ENCODE data around the gene NTRK3. TPM values are rescaled to one million over a fixed set of nuclear protein-coding genes. Genes with fewer than 3 reads are reported as not detected.
A peak's percentile ranks its signal among the peaks of the same experiment; 100 is the strongest.

The NTRK3 gene
- polyA plus RNA-seq, 1 experiment = 0.21 TPM

DNA sequence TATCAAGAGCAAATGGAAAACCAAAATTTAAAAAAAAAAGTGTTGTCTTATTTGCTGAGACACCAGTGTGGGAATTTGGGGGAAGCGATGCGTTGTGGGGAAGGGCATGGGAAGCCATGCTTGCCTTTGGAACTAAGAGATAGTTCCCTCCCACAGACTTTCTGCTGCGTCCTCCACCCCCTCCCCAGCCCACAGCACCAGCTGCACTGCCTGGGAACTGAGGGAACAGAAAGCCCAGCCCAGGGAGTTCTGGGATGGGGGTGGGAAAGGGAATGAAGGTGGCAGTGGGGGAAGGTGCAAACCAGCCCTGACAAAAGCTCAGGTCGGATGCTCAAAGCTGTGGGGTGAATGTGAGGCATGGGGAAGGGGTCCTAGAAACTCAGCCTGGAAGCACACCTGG, 8.1 kb upstream of the NTRK3 start:
- Histone ChIP-seq H3K27ac (ENCODE audit: low read depth, low read length) (no peak overlapping the region), H3K4me3 (ENCODE audit: low read depth, low read length) (no peak overlapping the region), H3K27me3 (ENCODE audit: control insufficient read depth, insufficient read depth, low read length) (peaks cover 3% of the 10 kb centered on the region), H3K9me3 (ENCODE audit: control insufficient read depth, insufficient read depth, low read length) (no peaks in the 10 kb centered on the region)
- ChIA-PET POLR2A (interaction anchor here (0.6 kb wide), 1 partner anchor 249 kb away, joined by 7 read pairs; no protein-coding TSS in a partner anchor), CTCF (no interaction called here)
- no peak for DNase-seq (ENCODE audit: low read depth, low spot score)
- TF ChIP-seq, protein P1, sequence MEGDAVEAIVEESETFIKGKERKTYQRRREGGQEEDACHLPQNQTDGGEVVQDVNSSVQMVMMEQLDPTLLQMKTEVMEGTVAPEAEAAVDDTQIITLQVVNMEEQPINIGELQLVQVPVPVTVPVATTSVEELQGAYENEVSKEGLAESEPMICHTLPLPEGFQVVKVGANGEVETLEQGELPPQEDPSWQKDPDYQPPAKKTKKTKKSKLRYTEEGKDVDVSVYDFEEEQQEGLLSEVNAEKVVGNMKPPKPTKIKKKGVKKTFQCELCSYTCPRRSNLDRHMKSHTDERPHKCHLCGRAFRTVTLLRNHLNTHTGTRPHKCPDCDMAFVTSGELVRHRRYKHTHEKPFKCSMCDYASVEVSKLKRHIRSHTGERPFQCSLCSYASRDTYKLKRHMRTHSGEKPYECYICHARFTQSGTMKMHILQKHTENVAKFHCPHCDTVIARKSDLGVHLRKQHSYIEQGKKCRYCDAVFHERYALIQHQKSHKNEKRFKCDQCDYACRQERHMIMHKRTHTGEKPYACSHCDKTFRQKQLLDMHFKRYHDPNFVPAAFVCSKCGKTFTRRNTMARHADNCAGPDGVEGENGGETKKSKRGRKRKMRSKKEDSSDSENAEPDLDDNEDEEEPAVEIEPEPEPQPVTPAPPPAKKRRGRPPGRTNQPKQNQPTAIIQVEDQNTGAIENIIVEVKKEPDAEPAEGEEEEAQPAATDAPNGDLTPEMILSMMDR (IDR thresholded peaks at IDR 0.05; ENCODE audit: low read depth, low read length) = no peak

DNA sequence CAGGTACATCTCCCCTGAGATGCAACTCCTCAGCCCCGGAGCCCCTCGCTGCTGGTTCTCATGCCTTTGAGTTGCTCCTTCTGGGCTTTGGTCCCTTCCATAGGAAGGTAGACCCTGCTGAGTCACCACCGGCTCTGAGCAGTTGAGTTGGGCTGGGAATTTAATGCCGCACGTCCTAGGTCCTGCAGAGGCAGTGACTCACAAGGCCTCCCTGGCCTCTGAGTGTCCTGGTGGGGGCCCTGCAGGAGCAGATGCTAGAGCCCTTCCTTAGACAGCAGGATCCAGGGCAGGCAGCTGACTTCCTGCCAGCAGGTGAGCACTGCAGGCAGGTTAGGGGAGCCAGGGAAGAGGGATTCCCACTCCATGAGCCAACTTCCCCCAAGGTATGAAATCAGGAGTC, 5.5 kb upstream of the NTRK3 start:
- Histone ChIP-seq H3K27me3 (ENCODE audit: control insufficient read depth, insufficient read depth, low read length) (peaks cover 25% of the 10 kb centered on the region), H3K4me3 (ENCODE audit: low read depth, low read length) (no peak overlapping the region), H3K27ac (ENCODE audit: low read depth, low read length) (no peak overlapping the region), H3K9me3 (ENCODE audit: control insufficient read depth, insufficient read depth, low read length) (peaks cover 5% of the 10 kb centered on the region; the same call in 1 of the 2 replicates)
- ChIA-PET CTCF (no interaction called here), POLR2A (no interaction called here)
- no peak for DNase-seq (ENCODE audit: low read depth, low spot score)
- TF ChIP-seq, protein P1 (IDR thresholded peaks at IDR 0.05; ENCODE audit: low read depth, low read length) = no peak

DNA sequence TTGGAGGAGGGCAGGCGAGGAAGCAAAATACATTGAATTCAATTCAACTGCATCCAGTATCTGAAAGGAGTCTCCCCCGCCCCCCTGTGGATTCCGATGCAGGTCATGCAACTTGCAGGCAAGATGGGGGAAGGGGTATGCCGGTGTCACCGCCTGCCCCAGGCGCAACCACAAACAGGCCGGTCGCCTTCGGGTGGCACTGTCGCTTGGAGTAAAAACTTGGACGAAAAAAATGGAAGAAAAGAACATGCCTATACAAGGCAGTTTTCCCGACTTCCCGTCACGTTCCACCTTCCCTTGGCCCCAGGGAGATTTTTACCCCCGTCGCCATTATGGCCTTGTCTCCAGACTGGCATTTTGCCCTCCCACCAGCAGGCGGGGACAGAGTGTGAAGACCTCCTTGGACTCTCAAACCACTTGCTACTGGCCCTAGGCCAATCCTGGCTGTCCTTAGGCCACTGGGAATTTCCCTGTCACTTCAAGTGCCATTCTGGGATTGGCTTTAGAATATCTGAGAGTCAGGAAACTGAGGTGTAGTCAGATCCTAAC, 1.6 kb upstream of the NTRK3 start:
- no peak overlapping the region for H3K27ac ChIP-seq (ENCODE audit: low read depth, low read length)
- ChIA-PET POLR2A (no interaction called here), CTCF (interaction anchor here (0.7 to 1.3 kb wide), 2 partner anchors 11 to 16 kb away, joined by 3 to 4 read pairs; no protein-coding TSS in a partner anchor)
- no peak overlapping the region for H3K4me3 ChIP-seq (ENCODE audit: low read depth, low read length)
- no peak for DNase-seq (ENCODE audit: low read depth, low spot score)
- TF ChIP-seq, protein P1 (IDR thresholded peaks at IDR 0.05; ENCODE audit: low read depth, low read length) = peak; percentile 10; the same call in 1 of the 2 replicates
- H3K27me3 ChIP-seq (ENCODE audit: control insufficient read depth, insufficient read depth, low read length) = peaks cover 51% of the 10 kb centered on the region
- H3K9me3 ChIP-seq (ENCODE audit: control insufficient read depth, insufficient read depth, low read length) = peaks cover 5% of the 10 kb centered on the region; the same call in 1 of the 2 replicates

DNA sequence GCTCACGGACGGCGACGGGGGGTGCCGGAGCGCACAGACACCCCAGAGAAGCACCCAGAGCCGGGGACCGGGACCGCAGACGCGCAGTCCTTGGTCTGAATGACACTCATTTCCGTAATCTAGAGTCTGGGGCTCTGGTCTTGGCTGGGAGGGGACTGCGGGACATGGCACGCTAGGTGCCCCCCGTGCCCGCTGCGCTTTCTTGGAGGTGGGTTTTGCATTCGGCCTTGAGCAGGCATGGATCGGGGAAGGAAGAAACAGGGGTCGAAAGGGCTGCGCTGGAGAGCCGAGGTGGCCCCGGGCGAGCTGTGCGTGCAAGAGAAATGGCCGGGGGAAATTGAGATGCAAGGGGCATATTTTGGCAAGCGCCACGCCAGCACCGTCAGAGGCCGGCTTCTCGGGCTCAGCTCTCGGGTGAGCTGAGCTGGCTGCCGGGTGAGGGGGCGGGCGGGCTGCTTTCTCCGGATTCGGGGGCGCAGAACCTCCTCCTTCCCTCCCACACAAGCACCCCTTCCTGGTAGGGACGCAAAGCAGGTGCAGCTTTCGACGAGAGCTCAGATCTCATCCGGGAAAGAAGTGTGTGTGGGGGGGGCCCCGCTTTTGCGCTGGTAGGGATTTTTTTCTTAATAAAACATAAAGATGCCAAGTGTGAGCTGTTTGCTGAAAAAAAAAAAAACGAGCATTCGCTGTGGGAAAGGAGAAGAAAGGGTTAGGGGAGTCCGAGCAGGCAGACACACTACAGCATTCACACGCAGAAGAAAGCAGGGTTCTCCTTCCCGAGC, 963 bp upstream of the NTRK3 start:
- Histone ChIP-seq H3K27ac (ENCODE audit: low read depth, low read length) (no peak overlapping the region), H3K4me3 (ENCODE audit: low read depth, low read length) (no peak overlapping the region), H3K27me3 (ENCODE audit: control insufficient read depth, insufficient read depth, low read length) (peaks cover 51% of the 10 kb centered on the region), H3K9me3 (ENCODE audit: control insufficient read depth, insufficient read depth, low read length) (peaks cover 5% of the 10 kb centered on the region; the same call in 1 of the 2 replicates)
- CTCF ChIA-PET = interaction anchor here (0.7 to 0.8 kb wide), 2 partner anchors 11 to 12 kb away, joined by 3 read pairs; no protein-coding TSS in a partner anchor
- no peak for DNase-seq (ENCODE audit: low read depth, low spot score)
- TF ChIP-seq, protein P1 (IDR thresholded peaks at IDR 0.05; ENCODE audit: low read depth, low read length) = no peak
- POLR2A ChIA-PET = no interaction called here

Data from AG04450 (cell line).